DOHH2 (cell line): ENCODE data around the gene BDKRB2.

Experiments
- H3F3A ChIP-seq: fragments of 200-600 bp; sonication (generic), shearing (Covaris generic); 2 replicates; pipeline ENCODE4 v1.6.0; 2016; ENCODE audit warnings: antibody characterized with exemption, mild to moderate bottlenecking; ENCODE audit not compliant: control insufficient read depth, insufficient read depth
- H3K27ac ChIP-seq: fragments of 200-600 bp; sonication (generic); 2 replicates; pipeline ENCODE4 v1.5.1; 2014; ENCODE audit warnings: low read depth, mild to moderate bottlenecking, low read length, moderate library complexity
- H3K27me3 ChIP-seq: fragments of 200-600 bp; sonication (generic); 2 replicates; pipeline ENCODE4 v1.6.1; 2014; ENCODE audit warnings: mild to moderate bottlenecking, low read length, mixed read lengths; ENCODE audit not compliant: control insufficient read depth
- H3K36me3 ChIP-seq: fragments of 200-600 bp; sonication (generic); 2 replicates; pipeline ENCODE4 v1.6.1; 2014; ENCODE audit warnings: mild to moderate bottlenecking, low read length, moderate library complexity, mixed read lengths; ENCODE audit not compliant: control insufficient read depth
- H3K4me1 ChIP-seq: fragments of 200-600 bp; sonication (generic); 2 replicates; pipeline ENCODE4 v1.6.1; 2014; ENCODE audit warnings: mild to moderate bottlenecking, low read length, mixed read lengths; ENCODE audit not compliant: control insufficient read depth
- H3K4me2 ChIP-seq: fragments of 200-600 bp; sonication (generic); 2 replicates; pipeline ENCODE4 v1.6.0; 2014; ENCODE audit warnings: mild to moderate bottlenecking, low read length, moderate library complexity
- H3K4me3 ChIP-seq: fragments of 200-600 bp; sonication (generic); 2 replicates; pipeline ENCODE4 v1.5.1; 2014; ENCODE audit warnings: mild to moderate bottlenecking, low read length, mixed read lengths
- H3K79me2 ChIP-seq: fragments of 200-600 bp; sonication (generic); 2 replicates; pipeline ENCODE4 v1.6.1; 2014; ENCODE audit warnings: mild to moderate bottlenecking, low read length, mixed read lengths; ENCODE audit not compliant: control insufficient read depth
- H3K9me2 ChIP-seq: fragments of 200-600 bp; sonication (generic); replicated peaks from 2 replicates; pipeline ENCODE4 v1.6.1; 2014; ENCODE audit warnings: mild to moderate bottlenecking, low read length, mixed read lengths; ENCODE audit not compliant: control insufficient read depth
- H3K9me3 ChIP-seq: fragments of 200-600 bp; sonication (generic); 2 replicates; pipeline ENCODE4 v1.6.1; 2014; ENCODE audit warnings: antibody characterized with exemption, low read length, mixed read lengths; ENCODE audit not compliant: control insufficient read depth, insufficient read depth
- H4K20me1 ChIP-seq: fragments of 200-600 bp; sonication (generic); 2 replicates; pipeline ENCODE4 v1.6.0; 2014; ENCODE audit warnings: low read depth, mild to moderate bottlenecking, antibody characterized with exemption, low read length, moderate library complexity; ENCODE audit not compliant: control insufficient read depth, insufficient read depth
- EZH2phosphoT487 ChIP-seq: fragments of 200-600 bp; sonication (generic); IDR thresholded peaks from 2 replicates; pipeline ENCODE4 v1.6.1; 2017; ENCODE audit warnings: borderline replicate concordance, mild to moderate bottlenecking, antibody characterized with exemption, low read length, moderate library complexity, mixed read lengths
- TF ChIP-seq, protein P1 (sequence below): fragments of 200-600 bp; sonication (generic); IDR thresholded peaks from one replicate; pipeline ENCODE4 v1.5.1; 2014; ENCODE audit warnings: antibody characterized with exemption, mild to moderate bottlenecking, low read depth, low read length; ENCODE audit not compliant: poor library complexity, severe bottlenecking

BDKRB2 gene

DNA sequence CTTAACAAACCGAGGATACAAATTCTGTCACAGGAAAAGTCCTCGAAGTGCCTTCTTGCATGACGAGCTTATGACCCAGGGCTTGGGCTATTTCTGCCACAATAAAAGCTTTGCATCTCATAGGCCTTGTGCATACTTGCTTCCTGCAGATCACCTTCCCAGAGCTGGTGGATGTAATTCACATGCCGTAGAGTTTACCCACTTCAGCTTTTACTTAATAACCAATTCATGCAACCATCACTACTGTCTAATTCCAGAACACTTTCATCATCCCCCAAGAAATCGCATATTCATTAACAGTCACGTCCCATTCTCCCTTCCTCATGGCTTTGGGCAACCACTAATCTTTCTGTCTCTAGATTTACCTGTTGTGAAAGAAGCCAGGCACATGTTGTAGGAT lies 42.4 kb downstream of the BDKRB2 start:
- no peaks in the 10 kb centered on the region for H4K20me1 ChIP-seq
- H3K9me3 ChIP-seq: no peaks in the 10 kb centered on the region
- no peak for TF ChIP-seq EZH2phosphoT487
- TF ChIP-seq, protein P1, sequence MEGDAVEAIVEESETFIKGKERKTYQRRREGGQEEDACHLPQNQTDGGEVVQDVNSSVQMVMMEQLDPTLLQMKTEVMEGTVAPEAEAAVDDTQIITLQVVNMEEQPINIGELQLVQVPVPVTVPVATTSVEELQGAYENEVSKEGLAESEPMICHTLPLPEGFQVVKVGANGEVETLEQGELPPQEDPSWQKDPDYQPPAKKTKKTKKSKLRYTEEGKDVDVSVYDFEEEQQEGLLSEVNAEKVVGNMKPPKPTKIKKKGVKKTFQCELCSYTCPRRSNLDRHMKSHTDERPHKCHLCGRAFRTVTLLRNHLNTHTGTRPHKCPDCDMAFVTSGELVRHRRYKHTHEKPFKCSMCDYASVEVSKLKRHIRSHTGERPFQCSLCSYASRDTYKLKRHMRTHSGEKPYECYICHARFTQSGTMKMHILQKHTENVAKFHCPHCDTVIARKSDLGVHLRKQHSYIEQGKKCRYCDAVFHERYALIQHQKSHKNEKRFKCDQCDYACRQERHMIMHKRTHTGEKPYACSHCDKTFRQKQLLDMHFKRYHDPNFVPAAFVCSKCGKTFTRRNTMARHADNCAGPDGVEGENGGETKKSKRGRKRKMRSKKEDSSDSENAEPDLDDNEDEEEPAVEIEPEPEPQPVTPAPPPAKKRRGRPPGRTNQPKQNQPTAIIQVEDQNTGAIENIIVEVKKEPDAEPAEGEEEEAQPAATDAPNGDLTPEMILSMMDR: no peak
- no peaks in the 10 kb centered on the region for H3K79me2 ChIP-seq
- no peaks in the 10 kb centered on the region for H3K9me2 ChIP-seq
- H3K4me3 ChIP-seq: no peak overlapping the region
- no peaks in the 10 kb centered on the region for H3K4me1 ChIP-seq
- no peaks in the 10 kb centered on the region for H3F3A ChIP-seq
- H3K36me3 ChIP-seq: no peaks in the 10 kb centered on the region
- H3K4me2 ChIP-seq: no peak overlapping the region
- no peak overlapping the region for H3K27ac ChIP-seq
- no peaks in the 10 kb centered on the region for H3K27me3 ChIP-seq

DNA sequence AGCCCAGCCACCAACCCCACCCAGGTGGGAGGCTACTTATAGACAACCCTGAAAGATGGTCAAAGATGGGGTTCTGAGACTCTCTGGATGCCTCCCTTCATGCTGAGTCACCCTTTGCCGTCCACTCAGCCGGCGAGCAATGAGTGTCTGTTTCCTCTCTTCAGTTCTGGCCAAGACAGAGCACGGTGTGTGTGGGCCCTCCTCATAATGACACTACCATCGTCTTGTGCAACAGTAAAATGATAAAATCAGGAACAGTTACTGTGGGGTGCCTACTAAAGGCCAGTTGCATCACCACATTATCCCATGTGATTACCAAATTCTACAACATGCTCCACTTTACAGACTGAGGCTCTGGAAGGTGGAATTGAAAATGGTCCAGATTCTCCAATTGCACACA lies 44.4 kb downstream of the BDKRB2 start:
- Histone ChIP-seq H3K79me2 (no peaks in the 10 kb centered on the region), H3K4me1 (no peaks in the 10 kb centered on the region), H3K9me3 (no peaks in the 10 kb centered on the region), H3K27me3 (no peaks in the 10 kb centered on the region), H3F3A (no peaks in the 10 kb centered on the region), H3K9me2 (no peaks in the 10 kb centered on the region), H3K4me2 (no peak overlapping the region), H3K27ac (no peak overlapping the region), H3K36me3 (no peaks in the 10 kb centered on the region), H3K4me3 (no peak overlapping the region), H4K20me1 (no peaks in the 10 kb centered on the region)
- no peak for TF ChIP-seq EZH2phosphoT487
- TF ChIP-seq, protein P1: no peak

DNA sequence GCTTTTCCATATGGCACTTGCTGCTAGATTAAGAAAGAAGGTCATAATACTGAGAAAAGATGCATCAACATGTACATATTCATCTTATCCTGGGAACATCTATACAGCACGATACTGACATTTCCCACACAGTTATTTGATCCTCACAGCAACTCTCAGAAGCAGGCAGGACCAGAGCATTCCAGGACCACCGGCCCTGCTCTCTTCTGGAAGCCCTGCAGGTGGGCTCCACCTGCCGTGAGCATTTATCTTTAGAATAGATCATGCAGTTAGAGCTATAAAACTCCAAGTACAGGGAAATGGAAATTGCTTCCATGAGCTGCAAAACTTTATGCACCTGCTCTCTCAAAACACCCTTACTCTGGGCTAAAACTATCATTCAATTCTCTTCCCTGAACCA lies 45.8 kb downstream of the BDKRB2 start:
- H4K20me1 ChIP-seq: no peaks in the 10 kb centered on the region
- no peaks in the 10 kb centered on the region for H3K4me1 ChIP-seq
- H3K27me3 ChIP-seq: 0 out of 2 replicates have a peak, but pooled peaks cover 3% of the 10 kb centered on the region
- no peaks in the 10 kb centered on the region for H3K36me3 ChIP-seq
- no peak overlapping the region for H3K4me2 ChIP-seq
- no peaks in the 10 kb centered on the region for H3K79me2 ChIP-seq
- no peak for TF ChIP-seq EZH2phosphoT487
- TF ChIP-seq, protein P1: no peak
- H3K4me3 ChIP-seq: no peak overlapping the region
- H3K27ac ChIP-seq: no peak overlapping the region
- H3K9me3 ChIP-seq: no peaks in the 10 kb centered on the region
- no peaks in the 10 kb centered on the region for H3F3A ChIP-seq
- H3K9me2 ChIP-seq: no peaks in the 10 kb centered on the region

DNA sequence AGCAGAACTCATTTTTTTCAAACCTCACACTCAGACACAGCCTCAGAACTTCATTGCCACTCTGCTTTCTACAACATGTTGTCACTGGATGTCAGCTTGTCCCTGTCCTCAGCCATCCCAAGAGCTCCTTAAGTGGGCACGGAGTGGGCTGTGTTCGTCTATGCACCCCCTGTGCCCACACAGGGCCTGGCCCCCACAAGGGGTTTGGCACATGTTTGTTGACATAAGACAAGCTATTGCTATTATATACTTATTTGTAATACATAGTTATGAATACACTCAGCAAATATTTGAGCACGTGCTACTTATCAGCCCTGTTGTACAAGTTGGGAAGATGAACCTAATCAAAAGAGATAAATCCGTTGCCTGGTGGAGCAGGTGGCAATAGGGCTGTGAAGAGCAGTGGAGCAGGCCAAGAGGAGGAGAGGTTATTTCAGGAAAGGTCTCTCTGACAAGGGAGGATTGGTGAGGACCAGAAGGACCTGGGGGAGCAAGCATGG lies 47.1 kb downstream of the BDKRB2 start:
- Histone ChIP-seq H3K4me1 (no peaks in the 10 kb centered on the region), H4K20me1 (no peaks in the 10 kb centered on the region), H3K4me3 (no peak overlapping the region), H3K27me3 (0 out of 2 replicates have a peak, but pooled peaks cover 4% of the 10 kb centered on the region), H3F3A (no peaks in the 10 kb centered on the region), H3K79me2 (no peaks in the 10 kb centered on the region), H3K9me2 (no peaks in the 10 kb centered on the region), H3K36me3 (no peaks in the 10 kb centered on the region), H3K4me2 (no peak overlapping the region), H3K9me3 (no peaks in the 10 kb centered on the region), H3K27ac (no peak overlapping the region)
- TF ChIP-seq EZH2phosphoT487: no peak
- TF ChIP-seq, protein P1: no peak
